Thyroid gland (tissue), 4 donors: ENCODE results near the gene WDR70. TPM values are rescaled to one million over a fixed set of nuclear protein-coding genes. Genes with fewer than 3 reads are reported as not detected.
"Not testable (repeated sequence)": the region's sequence is repeated elsewhere in the genome, so short reads cannot be mapped to it uniquely, and the experiment has no call there.

Experiments used
- DNase-seq, 2 donors: peaks; one replicate each; pipeline ENCODE4 v3.0.0-alpha.2; 2019
- H3K27ac ChIP-seq, 3 donors: fragments of 200-600 bp; sonication (generic); 1 replicate in 2 of 3; 2 replicates in 1 of 3; pipeline ENCODE4 v1.5.1; 2016 to 2019; ENCODE audit warnings: mild to moderate bottlenecking in 1 of 3, moderate library complexity in 1 of 3
- H3K27me3 ChIP-seq: fragments of 200-600 bp; sonication (generic); one replicate; pipeline ENCODE4 v1.5.1; 2019
- H3K36me3 ChIP-seq, 2 donors: fragments of 200-600 bp; sonication (generic); one replicate each; pipeline ENCODE4 v1.5.1; 2016 to 2019
- H3K4me1 ChIP-seq, 2 donors: fragments of 200-600 bp; sonication (generic); one replicate each; pipeline ENCODE4 v1.5.1; 2017 to 2019
- H3K4me3 ChIP-seq, 3 donors: fragments of 200-600 bp; sonication (generic); replicated peaks in 1 of 3; 1 replicate in 2 of 3; 2 replicates in 1 of 3; pipeline ENCODE4 v1.5.1; 2016; ENCODE audit warnings: mild to moderate bottlenecking in 1 of 3
- H3K9me3 ChIP-seq: fragments of 200-600 bp; sonication (generic); one replicate; pipeline ENCODE4 v1.5.1; 2017
- POLR2A ChIP-seq, 2 donors: fragments of 450-650 bp; IDR thresholded peaks; one replicate each; pipeline ENCODE4 v1.6.1; 2017; ENCODE audit warnings: antibody characterized with exemption in 2 of 2, mild to moderate bottlenecking in 2 of 2, moderate library complexity in 1 of 2
- WGBS, 2 donors: methylation state at CpG; one replicate each; pipeline ENCODE4 v1.1.5; 2017; 5-methylcytosine and 5-hydroxymethylcytosine counted together
- intact Hi-C: fragments of 100-400 bp; cut with DNase I; formaldehyde crosslinking; loops from one replicate; pipeline ENCODE4 v1.15.1; 2023
- total RNA-seq, 4 donors: library from RNA; depleted of rRNA; stranded (reverse); fragments of >200 nt; gene quantifications; one replicate each; pipeline ENCODE4 v1.2.3, GENCODE V29; 2016
- TF ChIP-seq, protein P1 (sequence below), 6 experiments: fragments of 200-600 bp in 3 of 6; fragments of 450-650 bp in 3 of 6; sonication (generic) in 3 of 6; IDR thresholded peaks; one replicate each; pipeline ENCODE4 v1.5.1; 2016 to 2019; ENCODE audit warnings: antibody characterized with exemption in 6 of 6, mild to moderate bottlenecking in 2 of 6, inconsistent platforms in 1 of 6, moderate library complexity in 1 of 6

The WDR70 gene
- total RNA-seq, 4 donors from 2014 or later = 31.3 to 103 (median 33.5) TPM

DNA sequence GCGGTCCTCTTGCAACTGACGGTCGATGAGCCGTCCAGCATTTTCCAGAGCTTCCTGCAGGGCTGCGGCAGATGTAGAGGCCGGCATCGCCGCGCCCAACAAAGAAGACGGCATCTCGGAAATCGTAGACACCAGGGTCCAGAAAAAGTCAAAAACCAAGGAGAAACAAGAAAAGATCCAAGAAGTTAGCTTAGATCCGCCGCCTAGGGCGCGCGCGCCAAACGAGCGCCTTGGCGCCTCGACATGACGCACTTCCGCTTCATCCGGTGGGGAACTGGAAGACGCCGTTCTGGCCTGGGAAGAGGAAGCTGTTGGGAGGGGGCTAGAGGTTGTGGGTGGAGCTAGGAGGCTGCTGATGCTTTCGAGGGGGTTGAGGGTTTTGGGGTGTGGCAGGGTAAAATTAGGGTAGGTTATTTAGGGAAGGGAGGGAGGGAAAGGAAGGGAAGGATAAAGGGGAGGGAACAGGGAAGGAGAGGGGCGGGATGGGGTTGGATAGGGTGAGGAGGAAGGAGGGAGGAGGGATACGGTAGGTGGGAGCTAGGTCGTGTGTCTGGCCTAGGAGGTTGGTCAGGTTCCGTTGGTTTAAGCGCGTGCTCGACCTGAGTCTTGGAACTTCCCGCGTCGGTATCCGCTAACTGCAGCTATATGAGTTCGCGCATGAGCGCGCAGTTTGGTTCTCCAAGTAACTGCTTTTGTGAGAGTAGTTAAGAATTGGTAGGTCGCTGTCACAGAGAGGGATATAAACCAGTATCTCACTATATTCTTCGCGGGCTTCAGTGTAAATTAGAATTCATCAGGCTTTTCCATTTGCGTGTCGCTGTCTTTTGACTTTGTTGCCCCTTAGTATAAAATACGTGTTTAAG, 8.0 kb upstream of the WDR70 start, which contains the start of gene NUP155:
Gene NUP155 (minus strand): TSS at position 243 of the 863 bp plus-strand sequence. CDS start 129 bp downstream, at position 114.
- TF ChIP-seq POLR2A (IDR thresholded peaks at IDR 0.05) = peak in 1 of 2 donors; percentile 59
- TF ChIP-seq, protein P1, sequence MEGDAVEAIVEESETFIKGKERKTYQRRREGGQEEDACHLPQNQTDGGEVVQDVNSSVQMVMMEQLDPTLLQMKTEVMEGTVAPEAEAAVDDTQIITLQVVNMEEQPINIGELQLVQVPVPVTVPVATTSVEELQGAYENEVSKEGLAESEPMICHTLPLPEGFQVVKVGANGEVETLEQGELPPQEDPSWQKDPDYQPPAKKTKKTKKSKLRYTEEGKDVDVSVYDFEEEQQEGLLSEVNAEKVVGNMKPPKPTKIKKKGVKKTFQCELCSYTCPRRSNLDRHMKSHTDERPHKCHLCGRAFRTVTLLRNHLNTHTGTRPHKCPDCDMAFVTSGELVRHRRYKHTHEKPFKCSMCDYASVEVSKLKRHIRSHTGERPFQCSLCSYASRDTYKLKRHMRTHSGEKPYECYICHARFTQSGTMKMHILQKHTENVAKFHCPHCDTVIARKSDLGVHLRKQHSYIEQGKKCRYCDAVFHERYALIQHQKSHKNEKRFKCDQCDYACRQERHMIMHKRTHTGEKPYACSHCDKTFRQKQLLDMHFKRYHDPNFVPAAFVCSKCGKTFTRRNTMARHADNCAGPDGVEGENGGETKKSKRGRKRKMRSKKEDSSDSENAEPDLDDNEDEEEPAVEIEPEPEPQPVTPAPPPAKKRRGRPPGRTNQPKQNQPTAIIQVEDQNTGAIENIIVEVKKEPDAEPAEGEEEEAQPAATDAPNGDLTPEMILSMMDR (IDR thresholded peaks at IDR 0.05) = peak in 2 of 6 experiments; percentile 32 to 43
- peak; percentile 92 to 93 for DNase-seq
- H3K36me3 ChIP-seq = no peaks in the 10 kb centered on the region
- peak within 1 kb of the TSS; percentile 33 to 77 (median 67) for H3K27ac ChIP-seq
- H3K9me3 ChIP-seq = no peaks in the 10 kb centered on the region
- peaks cover 14 to 17% of the 10 kb centered on the region in 2 donors for H3K4me1 ChIP-seq
- intact Hi-C loops = no loop called here
- 1 to 2% methylated on average over 46 to 49 of the region's 49 CpGs for WGBS, 2 donors
- H3K4me3 ChIP-seq = peak within 1 kb of the TSS; percentile 43 to 87 (median 61)
- no peaks in the 10 kb centered on the region for H3K27me3 ChIP-seq

DNA sequence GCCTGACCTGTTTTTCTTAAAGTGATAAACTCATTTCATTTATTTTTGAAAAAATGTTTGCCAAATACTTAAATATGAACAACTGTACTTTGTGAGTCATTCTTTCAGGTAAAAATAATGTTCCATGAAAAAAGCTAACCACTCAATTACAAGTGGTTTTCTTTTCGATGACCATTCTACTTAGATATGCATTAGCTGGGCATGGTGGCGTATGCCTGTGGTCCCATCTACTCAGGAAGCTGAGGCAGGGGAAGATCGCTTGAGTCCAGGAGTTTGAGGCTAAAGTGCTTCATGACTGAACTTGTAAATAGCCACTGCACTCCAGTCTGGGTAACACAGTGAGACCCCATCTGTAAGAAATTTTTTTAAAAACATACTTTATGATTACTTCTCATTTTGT, 4.0 kb upstream of the WDR70 start:
- intact Hi-C loops = no loop called here
- Histone ChIP-seq H3K27ac (no peak overlapping the region), H3K4me1 (peaks cover 6 to 8% of the 10 kb centered on the region in 2 donors), H3K27me3 (no peaks in the 10 kb centered on the region), H3K36me3 (no peaks in the 10 kb centered on the region), H3K9me3 (no peaks in the 10 kb centered on the region), H3K4me3 (no peak overlapping the region)
- WGBS, 2 donors = 72 to 82% methylated on average over 3 of the region's 3 CpGs
- no peak for DNase-seq
- TF ChIP-seq, protein P1 (IDR thresholded peaks at IDR 0.05) = no peak
- TF ChIP-seq POLR2A (IDR thresholded peaks at IDR 0.05) = no peak

DNA sequence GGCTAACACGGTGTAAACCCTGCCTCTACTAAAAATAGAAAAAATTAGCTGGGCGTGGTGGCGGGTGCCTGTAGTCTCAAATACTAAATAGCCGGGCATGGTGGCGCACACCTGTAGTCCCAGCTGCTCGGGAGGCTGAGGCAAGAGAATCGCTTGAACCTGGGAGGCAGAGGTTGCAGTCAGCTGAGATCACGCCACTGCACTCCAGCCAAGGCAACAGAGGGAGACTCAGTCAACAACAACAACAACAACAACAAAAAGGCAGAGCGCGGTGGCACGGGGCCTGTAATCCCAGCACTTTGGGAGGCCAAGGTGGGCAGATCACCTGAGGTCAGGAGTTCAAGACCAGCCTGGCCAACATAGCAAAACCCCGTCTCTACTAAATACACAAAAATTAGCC, 1.1 kb upstream of the WDR70 start:
- H3K4me1 ChIP-seq, DNase-seq, H3K27ac ChIP-seq, intact Hi-C loops, H3K9me3 ChIP-seq, H3K4me3 ChIP-seq, H3K27me3 ChIP-seq: not testable (repeated sequence)
- H3K36me3 ChIP-seq = peaks cover 5 to 11% of the 10 kb centered on the region in 2 donors
- WGBS, 2 donors = 93 to 94% methylated on average over 12 of the region's 12 CpGs

DNA sequence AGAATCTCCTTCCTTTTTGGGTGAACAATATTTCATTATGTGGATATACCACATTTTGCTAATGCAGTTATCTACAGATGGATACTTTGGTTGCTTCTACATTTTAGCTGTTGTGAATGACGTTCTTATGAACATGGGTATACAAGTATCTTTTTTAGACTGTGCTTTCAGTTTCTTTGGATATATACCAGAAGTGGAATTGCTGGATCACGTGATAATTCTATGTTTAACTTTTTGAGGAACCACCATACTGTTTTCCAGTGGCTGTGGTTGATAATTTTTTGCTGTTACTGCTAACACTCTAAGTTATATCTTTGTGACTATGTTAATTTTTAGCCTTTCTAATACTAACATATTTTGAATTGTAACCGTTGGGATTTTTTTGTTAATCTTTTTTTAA, 12.5 kb downstream of the WDR70 start:
- no peak overlapping the region for H3K27ac ChIP-seq
- H3K36me3 ChIP-seq = peaks cover 16 to 19% of the 10 kb centered on the region in 2 donors
- no peak for TF ChIP-seq POLR2A (IDR thresholded peaks at IDR 0.05)
- TF ChIP-seq, protein P1 (IDR thresholded peaks at IDR 0.05) = no peak
- no peaks in the 10 kb centered on the region for H3K27me3 ChIP-seq
- intact Hi-C loops = no loop called here
- H3K9me3 ChIP-seq = no peaks in the 10 kb centered on the region
- no peak for DNase-seq
- H3K4me1 ChIP-seq = no peaks in the 10 kb centered on the region
- 86 to 93% methylated on average over 3 of the region's 3 CpGs for WGBS, 2 donors
- no peak overlapping the region for H3K4me3 ChIP-seq

DNA sequence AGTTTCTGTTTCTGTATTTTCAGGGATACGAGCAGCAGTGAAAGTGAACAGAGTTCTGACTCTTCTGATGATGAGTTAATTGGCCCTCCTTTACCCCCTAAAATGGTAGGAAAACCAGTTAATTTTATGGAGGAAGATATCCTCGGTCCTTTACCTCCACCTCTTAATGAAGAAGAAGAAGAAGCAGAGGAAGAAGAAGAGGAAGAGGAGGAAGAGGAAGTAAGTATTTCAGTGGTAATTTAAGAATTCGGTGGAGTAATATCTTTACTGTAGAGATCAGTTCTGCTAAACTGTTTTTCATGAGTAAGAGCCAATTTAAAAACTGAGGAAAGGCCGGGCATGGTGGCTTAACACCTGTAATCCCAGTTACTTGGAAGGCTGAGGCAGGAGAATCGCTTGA, 17.2 kb downstream of the WDR70 start:
- Histone ChIP-seq H3K4me1 (no peaks in the 10 kb centered on the region), H3K36me3 (peaks cover 19 to 26% of the 10 kb centered on the region in 2 donors), H3K9me3 (no peaks in the 10 kb centered on the region), H3K27ac (no peak overlapping the region), H3K27me3 (no peaks in the 10 kb centered on the region), H3K4me3 (no peak overlapping the region)
- intact Hi-C loops = no loop called here
- DNase-seq = no peak
- 90 to 92% methylated on average over 5 of the region's 5 CpGs for WGBS, 2 donors
- no peak for TF ChIP-seq POLR2A (IDR thresholded peaks at IDR 0.05)
- TF ChIP-seq, protein P1 (IDR thresholded peaks at IDR 0.05) = no peak
